ENCODE results near the gene GRIN3A. TPM values are rescaled to one million over a fixed set of nuclear protein-coding genes. Genes with fewer than 3 reads are reported as not detected.

GRIN3A gene
- total RNA-seq, 1 donor from 2014 or later, result 0.15 TPM

- no peak overlapping the region for H3K4me3 Mint-ChIP-seq (ENCODE audit: unreplicated experiment)
- TF ChIP-seq CTCF (IDR thresholded peaks at IDR 0.05; ENCODE audit: partially characterized antibody, unreplicated experiment), result no peak
Measured at GRCh38 chr9:101636247-101636646, 102.2 kb downstream of the GRIN3A start.

GRCh38 chr9:101635473-101635872 lies 103.0 kb downstream of the GRIN3A start:
- no peaks in the 10 kb centered on the region for H3K36me3 Mint-ChIP-seq (ENCODE audit: unreplicated experiment)
- H3K27ac Mint-ChIP-seq (ENCODE audit: unreplicated experiment), result no peak overlapping the region
- no peak for TF ChIP-seq CTCF (IDR thresholded peaks at IDR 0.05; ENCODE audit: partially characterized antibody, unreplicated experiment)
- no peak overlapping the region for H3K4me3 Mint-ChIP-seq (ENCODE audit: unreplicated experiment)
- no peaks in the 10 kb centered on the region for H3K27me3 Mint-ChIP-seq (ENCODE audit: unreplicated experiment)
- H3K9me3 Mint-ChIP-seq (ENCODE audit: unreplicated experiment), result no peaks in the 10 kb centered on the region
- DNase-seq, result no peak
- no peaks in the 10 kb centered on the region for H3K4me1 Mint-ChIP-seq (ENCODE audit: low read depth, unreplicated experiment)

More at GRCh38 chr9:101636247-101636646, 102.2 kb downstream of the GRIN3A start:
- Mint-ChIP-seq H3K27me3 (ENCODE audit: unreplicated experiment) (no peaks in the 10 kb centered on the region), H3K4me1 (ENCODE audit: low read depth, unreplicated experiment) (no peaks in the 10 kb centered on the region), H3K27ac (ENCODE audit: unreplicated experiment) (no peak overlapping the region), H3K36me3 (ENCODE audit: unreplicated experiment) (no peaks in the 10 kb centered on the region), H3K9me3 (ENCODE audit: unreplicated experiment) (no peaks in the 10 kb centered on the region)
- no peak for DNase-seq

DNA sequence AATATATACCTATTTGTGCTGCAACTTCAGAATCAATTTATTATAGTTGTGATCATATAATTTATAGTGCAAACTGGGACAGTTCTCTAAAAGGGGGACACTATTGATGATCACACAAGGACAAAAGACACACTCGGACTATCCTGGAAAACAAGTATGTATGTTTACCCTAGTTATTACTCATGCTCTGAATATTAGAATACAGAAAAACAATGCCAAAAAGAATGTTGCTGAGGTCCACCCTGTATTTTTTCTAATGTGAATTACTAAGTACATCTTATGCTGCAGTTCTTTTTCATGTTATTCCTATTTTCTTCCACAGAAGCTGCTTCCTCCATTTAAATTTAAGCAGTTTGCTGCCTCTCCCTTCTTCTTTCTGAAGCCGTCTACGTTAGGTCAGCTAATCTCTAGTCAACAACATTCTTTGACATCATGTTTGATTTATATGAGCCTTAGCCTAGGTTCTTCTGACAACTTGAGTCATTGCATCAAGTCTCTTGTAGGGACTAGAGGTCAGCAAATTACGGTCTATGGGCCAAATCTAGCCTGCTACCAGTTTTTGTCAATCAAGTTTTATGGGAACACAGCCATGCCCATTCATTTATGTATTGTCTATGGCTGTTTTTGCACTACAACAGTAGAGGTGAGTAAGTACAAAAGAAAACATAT lies 103.6 kb downstream of the GRIN3A start:
- Mint-ChIP-seq H3K4me1 (ENCODE audit: low read depth, unreplicated experiment) (no peaks in the 10 kb centered on the region), H3K4me3 (ENCODE audit: unreplicated experiment) (no peak overlapping the region), H3K27ac (ENCODE audit: unreplicated experiment) (no peak overlapping the region), H3K27me3 (ENCODE audit: unreplicated experiment) (no peaks in the 10 kb centered on the region), H3K36me3 (ENCODE audit: unreplicated experiment) (no peaks in the 10 kb centered on the region), H3K9me3 (ENCODE audit: unreplicated experiment) (no peaks in the 10 kb centered on the region)
- DNase-seq, result no peak
- TF ChIP-seq CTCF (IDR thresholded peaks at IDR 0.05; ENCODE audit: partially characterized antibody, unreplicated experiment), result no peak

DNA sequence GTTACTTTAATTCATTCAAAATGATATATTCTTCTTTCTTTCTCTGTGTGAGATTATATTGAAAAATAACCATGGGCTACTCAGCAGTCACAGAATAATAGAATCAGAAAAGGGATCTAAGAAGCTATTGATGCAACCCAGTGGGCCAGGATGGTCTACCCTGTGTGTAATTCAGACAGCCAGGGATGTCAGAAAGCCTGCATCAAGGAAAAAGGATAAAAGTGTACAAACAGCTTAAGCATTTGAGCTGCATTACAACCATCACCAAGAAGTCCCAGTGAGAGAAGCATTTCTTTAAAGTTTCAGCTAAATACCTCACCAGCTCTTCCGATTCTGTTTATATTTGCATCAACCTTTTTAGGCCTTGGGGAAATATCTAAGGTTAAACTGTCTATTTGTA lies 105.8 kb downstream of the GRIN3A start:
- H3K27me3 Mint-ChIP-seq (ENCODE audit: unreplicated experiment), result no peaks in the 10 kb centered on the region
- no peaks in the 10 kb centered on the region for H3K9me3 Mint-ChIP-seq (ENCODE audit: unreplicated experiment)
- H3K4me1 Mint-ChIP-seq (ENCODE audit: low read depth, unreplicated experiment), result peaks cover 6% of the 10 kb centered on the region
- no peak for TF ChIP-seq CTCF (IDR thresholded peaks at IDR 0.05; ENCODE audit: partially characterized antibody, unreplicated experiment)
- H3K36me3 Mint-ChIP-seq (ENCODE audit: unreplicated experiment), result no peaks in the 10 kb centered on the region
- H3K27ac Mint-ChIP-seq (ENCODE audit: unreplicated experiment), result no peak overlapping the region
- no peak for DNase-seq
- no peak overlapping the region for H3K4me3 Mint-ChIP-seq (ENCODE audit: unreplicated experiment)

GRCh38 chr9:101631892-101632291 lies 106.6 kb downstream of the GRIN3A start:
- TF ChIP-seq CTCF (IDR thresholded peaks at IDR 0.05; ENCODE audit: partially characterized antibody, unreplicated experiment), result no peak
- Mint-ChIP-seq H3K27ac (ENCODE audit: unreplicated experiment) (no peak overlapping the region), H3K36me3 (ENCODE audit: unreplicated experiment) (no peaks in the 10 kb centered on the region), H3K4me3 (ENCODE audit: unreplicated experiment) (no peak overlapping the region), H3K9me3 (ENCODE audit: unreplicated experiment) (no peaks in the 10 kb centered on the region), H3K4me1 (ENCODE audit: low read depth, unreplicated experiment) (peaks cover 7% of the 10 kb centered on the region), H3K27me3 (ENCODE audit: unreplicated experiment) (no peaks in the 10 kb centered on the region)
- no peak for DNase-seq

All from glutamatergic neuron (in vitro differentiated cells).